Esophagus muscularis mucosa (tissue), 4 donors: ENCODE results near the gene AHRR.

ENCODE experiments used
- CTCF ChIP-seq, 3 experiments: fragments of 200-600 bp in 2 of 3; fragments of 450-650 bp in 1 of 3; sonication (generic) in 2 of 3; IDR thresholded peaks; one replicate each; pipeline ENCODE4 v1.5.1; 2017 to 2019; ENCODE audit warnings: antibody characterized with exemption in 3 of 3, mild to moderate bottlenecking in 2 of 3, moderate library complexity in 1 of 3
- EP300 ChIP-seq: sonication (generic); formaldehyde crosslinking; IDR thresholded peaks from one replicate; pipeline ENCODE4 v1.6.1; 2017; ENCODE audit warnings: antibody characterized with exemption
- POLR2A ChIP-seq: fragments of 450-650 bp; IDR thresholded peaks from one replicate; pipeline ENCODE4 v1.6.1; 2017; ENCODE audit warnings: antibody characterized with exemption, moderate library complexity, mild to moderate bottlenecking, low read depth

- TF ChIP-seq CTCF (IDR thresholded peaks at IDR 0.05): peak in 1 of 3 experiments; percentile 21
- no peak for TF ChIP-seq POLR2A
- no peak for TF ChIP-seq EP300
These were observed 16.1 kb downstream of the AHRR start for GRCh38 chr5:337563-338130.
